Ovary (tissue), 9 donors: ENCODE measurements around the gene COX18. TPM values are rescaled to one million over a fixed set of nuclear protein-coding genes. Genes with fewer than 3 reads are reported as not detected.

Source experiments
- DNase-seq, 5 donors: peaks; one replicate each; pipeline ENCODE4 v3.0.0-alpha.2; 2019 to 2020
- H3K27ac ChIP-seq, 2 donors: fragments of 200-600 bp; one replicate each; pipeline versions ENCODE4 v1.5.1 to v1.8.0; 2019 to 2022
- H3K27me3 ChIP-seq: fragments of 200-600 bp; one replicate; pipeline ENCODE4 v1.8.0; 2022
- H3K36me3 ChIP-seq: fragments of 200-600 bp; sonication (generic); one replicate; pipeline ENCODE4 v1.5.1; 2019
- H3K4me1 ChIP-seq: one replicate; pipeline ENCODE4 v1.8.1; 2013; ENCODE audit warnings: mild to moderate bottlenecking, moderate library complexity; ENCODE audit not compliant: insufficient read depth
- H3K4me3 ChIP-seq: fragments of 200-600 bp; sonication (generic); one replicate; pipeline ENCODE4 v1.5.1; 2017
- H3K9me3 ChIP-seq, 2 donors: fragments of 200-600 bp in 1 of 2; sonication (generic) in 1 of 2; one replicate each; pipeline versions ENCODE4 v1.5.1 to v1.8.1; 2013 to 2019; ENCODE audit warnings: mild to moderate bottlenecking in 1 of 2, moderate library complexity in 1 of 2
- EP300 ChIP-seq: sonication (generic); formaldehyde crosslinking; IDR thresholded peaks from one replicate; pipeline ENCODE4 v1.6.1; 2017; ENCODE audit warnings: antibody characterized with exemption
- POLR2A ChIP-seq: fragments of 450-650 bp; IDR thresholded peaks from one replicate; pipeline ENCODE4 v1.6.1; 2017; ENCODE audit warnings: antibody characterized with exemption, mild to moderate bottlenecking, moderate library complexity
- WGBS, 3 donors: extraction: QIAGEN DNeasy Blood & Tissue Kit in 1 of 3; methylation state at CpG; one replicate each; pipeline versions ENCODE4 v1.1.5 to v1.1.7; 2013 to 2017; 5-methylcytosine and 5-hydroxymethylcytosine counted together
- intact Hi-C, 4 donors: fragments of 100-400 bp; cut with DNase I; formaldehyde crosslinking; loops; one replicate each; pipeline versions ENCODE4 v1.11.0 to v1.15.1; 2022 to 2023
- polyA plus RNA-seq, 2 donors: library from polyadenylated mRNA; stranded (reverse); fragments of 200-250 nt in 1 of 2; fragments of 350-450 nt in 1 of 2; fragmentation: Illumina TruSeq in 1 of 2; extraction: RNeasy Lipid Tissue Mini Kit (QIAGEN cat#74804) in 1 of 2; gene quantifications; one replicate each; pipeline ENCODE4 v1.2.3, GENCODE V29; 2013 to 2014
- total RNA-seq, 7 donors: library from RNA; depleted of rRNA in 2 of 7; stranded (reverse); fragments of >200 nt in 2 of 7; fragmentation: NEBNext Ultra II Directional in 3 of 7; extraction: Animal tissue kit (Norgen Biotek cat#: 25700) in 3 of 7; gene quantifications; one replicate each; pipeline versions ENCODE4 v1.1.0 to v1.2.4, GENCODE V29; 2016 to 2023
- TF ChIP-seq, protein P1 (sequence below), 3 donors: fragments of 450-650 bp in 2 of 3; fragments of 200-600 bp in 1 of 3; IDR thresholded peaks; one replicate each; pipeline versions ENCODE4 v1.5.1 to v1.8.0; 2016 to 2022; ENCODE audit warnings: antibody characterized with exemption in 3 of 3, mild to moderate bottlenecking in 1 of 3
- donor health status: DM: no; HTN: no; CAD: no; lungs with moderate emphysema.
- donor health status: DM: no; HTN: no; CAD: no.
- donor health status: Bipolar disorder and iron deficiency.
- donor health status: DM: yes; HTN: yes; CAD: no.
- donor health status: DM: no; HTN: no; CAD: no.
- donor health status: DM: yes; HTN: yes; CAD: no.

COX18 gene
- total and polyA plus RNA-seq, 9 donors = 9.9 to 18.2 (median 12.3) TPM

DNA sequence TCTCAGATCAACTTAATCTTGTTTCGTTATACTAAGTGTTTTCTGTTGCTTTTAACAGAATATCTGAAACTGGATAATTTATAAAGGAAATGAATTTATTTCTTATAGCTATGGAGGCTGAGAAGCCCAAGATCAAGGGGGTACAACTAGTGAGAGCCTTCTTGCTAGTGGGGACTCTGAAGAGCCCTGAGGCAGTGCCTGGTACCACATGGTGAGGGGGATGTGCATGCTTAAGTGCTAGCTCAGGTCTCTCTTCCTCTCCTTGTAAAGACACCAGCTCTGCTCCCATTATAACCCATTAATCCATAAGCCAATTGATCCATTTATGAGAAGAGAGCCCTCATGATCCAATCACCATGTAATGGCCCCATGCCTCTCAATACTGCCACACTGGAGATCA is 17.9 kb downstream of the COX18 start:
- no peak overlapping the region for H3K27ac ChIP-seq
- H3K27me3 ChIP-seq = no peaks in the 10 kb centered on the region
- H3K4me1 ChIP-seq = no peaks in the 10 kb centered on the region
- H3K9me3 ChIP-seq = no peaks in the 10 kb centered on the region
- intact Hi-C loops = no loop called here
- no peak overlapping the region for H3K4me3 ChIP-seq
- WGBS, 3 donors = 97 to 100% (median 98%) methylated on average over 1 of the region's 1 CpG
- DNase-seq = no peak
- H3K36me3 ChIP-seq = no peaks in the 10 kb centered on the region
- TF ChIP-seq, protein P1, sequence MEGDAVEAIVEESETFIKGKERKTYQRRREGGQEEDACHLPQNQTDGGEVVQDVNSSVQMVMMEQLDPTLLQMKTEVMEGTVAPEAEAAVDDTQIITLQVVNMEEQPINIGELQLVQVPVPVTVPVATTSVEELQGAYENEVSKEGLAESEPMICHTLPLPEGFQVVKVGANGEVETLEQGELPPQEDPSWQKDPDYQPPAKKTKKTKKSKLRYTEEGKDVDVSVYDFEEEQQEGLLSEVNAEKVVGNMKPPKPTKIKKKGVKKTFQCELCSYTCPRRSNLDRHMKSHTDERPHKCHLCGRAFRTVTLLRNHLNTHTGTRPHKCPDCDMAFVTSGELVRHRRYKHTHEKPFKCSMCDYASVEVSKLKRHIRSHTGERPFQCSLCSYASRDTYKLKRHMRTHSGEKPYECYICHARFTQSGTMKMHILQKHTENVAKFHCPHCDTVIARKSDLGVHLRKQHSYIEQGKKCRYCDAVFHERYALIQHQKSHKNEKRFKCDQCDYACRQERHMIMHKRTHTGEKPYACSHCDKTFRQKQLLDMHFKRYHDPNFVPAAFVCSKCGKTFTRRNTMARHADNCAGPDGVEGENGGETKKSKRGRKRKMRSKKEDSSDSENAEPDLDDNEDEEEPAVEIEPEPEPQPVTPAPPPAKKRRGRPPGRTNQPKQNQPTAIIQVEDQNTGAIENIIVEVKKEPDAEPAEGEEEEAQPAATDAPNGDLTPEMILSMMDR (IDR thresholded peaks at IDR 0.05) = no peak
- no peak for TF ChIP-seq POLR2A

DNA sequence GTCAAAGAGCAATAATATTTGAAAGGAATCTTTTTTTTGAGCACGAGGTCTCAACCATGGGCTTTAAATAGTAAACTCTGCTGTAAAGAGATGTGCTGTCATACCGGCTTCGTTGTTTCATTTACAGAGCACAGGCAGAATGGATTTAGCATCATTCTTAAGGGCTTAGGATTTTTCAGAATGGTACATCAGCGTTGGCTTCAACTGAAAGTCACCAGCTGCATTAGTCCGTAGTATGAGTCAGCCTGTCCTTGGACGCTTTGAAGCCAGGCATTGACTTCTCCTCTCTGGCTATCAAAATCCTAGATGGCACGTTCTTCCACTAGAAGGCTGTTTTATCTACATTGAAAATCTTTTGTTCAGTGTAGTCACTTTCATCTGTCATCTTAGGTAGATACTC is 23.6 kb downstream of the COX18 start:
- Histone ChIP-seq H3K27ac (no peak overlapping the region), H3K9me3 (no peaks in the 10 kb centered on the region), H3K4me3 (no peak overlapping the region), H3K27me3 (no peaks in the 10 kb centered on the region), H3K4me1 (no peaks in the 10 kb centered on the region), H3K36me3 (no peaks in the 10 kb centered on the region)
- WGBS, 3 donors = 88 to 93% (median 90%) methylated on average over 7 of the region's 7 CpGs
- DNase-seq = no peak
- TF ChIP-seq, protein P1 (IDR thresholded peaks at IDR 0.05) = no peak
- TF ChIP-seq POLR2A = no peak
- no peak for TF ChIP-seq EP300
- intact Hi-C loops = no loop called here

DNA sequence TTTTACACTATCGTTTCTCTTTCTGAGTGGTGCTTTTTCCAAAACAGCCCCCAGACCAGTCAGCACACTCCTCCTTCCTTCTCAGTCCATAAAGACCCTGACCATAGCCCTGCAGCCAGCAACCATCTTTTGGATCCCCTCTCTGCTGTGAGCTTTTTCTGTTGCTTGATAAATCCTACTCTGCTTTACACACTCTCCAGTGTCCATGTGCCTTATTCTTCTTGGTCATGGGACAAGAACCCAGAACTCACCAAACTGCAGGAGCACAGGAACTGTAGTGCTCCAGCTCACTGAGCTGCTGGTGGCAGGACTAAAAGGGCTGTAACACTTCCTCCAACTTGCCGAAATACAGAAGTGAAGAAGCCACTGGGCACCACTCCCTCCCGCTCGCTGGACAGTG is 32.5 kb downstream of the COX18 start:
- WGBS, 3 donors = 93 to 95% (median 94%) methylated on average over 4 of the region's 4 CpGs
- no peaks in the 10 kb centered on the region for H3K4me1 ChIP-seq
- no peaks in the 10 kb centered on the region for H3K27me3 ChIP-seq
- TF ChIP-seq POLR2A = no peak
- TF ChIP-seq EP300 = no peak
- TF ChIP-seq, protein P1 (IDR thresholded peaks at IDR 0.05) = no peak
- intact Hi-C loops = no loop called here
- H3K4me3 ChIP-seq = no peak overlapping the region
- H3K36me3 ChIP-seq = no peaks in the 10 kb centered on the region
- no peak overlapping the region for H3K27ac ChIP-seq
- DNase-seq = no peak
- H3K9me3 ChIP-seq = peaks cover 0 to 6% of the 10 kb centered on the region in 2 donors

DNA sequence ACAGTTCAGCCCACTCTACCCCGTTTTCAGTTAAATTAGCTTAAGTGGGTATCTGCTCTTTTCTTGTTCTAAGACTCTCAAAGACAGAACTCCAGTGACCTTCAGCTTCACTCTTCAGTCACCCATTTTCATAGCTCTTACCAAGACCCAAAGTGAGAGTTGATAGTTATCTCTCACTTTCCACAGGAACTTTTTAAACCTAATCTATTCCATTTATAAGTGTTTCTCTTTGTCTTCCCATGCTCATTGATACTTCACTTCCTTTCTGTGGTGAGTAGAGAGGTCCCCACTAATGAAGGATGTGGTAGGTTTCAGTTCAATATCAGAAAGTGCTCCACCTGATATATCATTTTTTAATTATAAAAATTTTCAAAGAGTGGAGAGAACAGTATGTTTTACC is 33.4 kb downstream of the COX18 start:
- 82 to 87% (median 85%) methylated on average over 1 of the region's 1 CpG for WGBS, 3 donors
- Histone ChIP-seq H3K4me3 (no peak overlapping the region), H3K4me1 (no peaks in the 10 kb centered on the region), H3K9me3 (peaks cover 0 to 6% of the 10 kb centered on the region in 2 donors), H3K36me3 (no peaks in the 10 kb centered on the region), H3K27me3 (no peaks in the 10 kb centered on the region), H3K27ac (no peak overlapping the region)
- DNase-seq = no peak
- intact Hi-C loops = no loop called here
- TF ChIP-seq POLR2A (no peak), EP300 (no peak)
- TF ChIP-seq, protein P1 (IDR thresholded peaks at IDR 0.05) = no peak
